HG03439 (cell line): Measurements from ENCODE around the gene ZNF316.
"Not testable (repeated sequence)": the region's sequence is repeated elsewhere in the genome, so short reads cannot be mapped to it uniquely, and the experiment has no call there.

Experiments used
- ATAC-seq: cut with Tn5 transposase; IDR thresholded peaks from one replicate; pipeline ENCODE4 v1.9.1; 2021; ENCODE audit warnings: mild to moderate bottlenecking, moderate library complexity; ENCODE audit not compliant: unreplicated experiment

Gene ZNF316

GRCh38 chr7:6646465-6646864 lies 9.3 kb downstream of the ZNF316 start:
- no peak for ATAC-seq

- ATAC-seq: no peak
Observed at GRCh38 chr7:6647080-6647479, 10.0 kb downstream of the ZNF316 start.

- no peak for ATAC-seq
Observed at GRCh38 chr7:6647541-6647940, 10.4 kb downstream of the ZNF316 start.

GRCh38 chr7:6648066-6648814 lies 11.1 kb downstream of the ZNF316 start:
- no peak for ATAC-seq

- no peak for ATAC-seq
Observed at GRCh38 chr7:6648815-6649104, 11.6 kb downstream of the ZNF316 start.

GRCh38 chr7:6649241-6649961 lies 12.3 kb downstream of the ZNF316 start:
- ATAC-seq: no peak

GRCh38 chr7:6650086-6650485 lies 13.0 kb downstream of the ZNF316 start:
- no peak for ATAC-seq

GRCh38 chr7:6650521-6651011 lies 13.4 kb downstream of the ZNF316 start:
- ATAC-seq: no peak

GRCh38 chr7:6651851-6652445 lies 14.8 kb downstream of the ZNF316 start:
- no peak for ATAC-seq

- ATAC-seq: no peak
Observed at GRCh38 chr7:6652446-6653011, 15.4 kb downstream of the ZNF316 start.

GRCh38 chr7:6653071-6654003 lies 16.2 kb downstream of the ZNF316 start:
- ATAC-seq: no peak

- ATAC-seq: no peak
Observed at GRCh38 chr7:6654113-6654841, 17.2 kb downstream of the ZNF316 start.

GRCh38 chr7:6654842-6655610 lies 17.9 kb downstream of the ZNF316 start:
- no peak for ATAC-seq

GRCh38 chr7:6655636-6656385 lies 18.7 kb downstream of the ZNF316 start:
- no peak for ATAC-seq

- ATAC-seq: no peak
Observed at GRCh38 chr7:6656413-6656812, 19.3 kb downstream of the ZNF316 start.

- ATAC-seq: no peak
Observed at GRCh38 chr7:6658618-6659345, 21.7 kb downstream of the ZNF316 start.

GRCh38 chr7:6670851-6671250 lies 33.7 kb downstream of the ZNF316 start:
- ATAC-seq: not testable (repeated sequence)
